Smooth muscle cell (in vitro differentiated cells): ENCODE data around the gene UBE2E2. TPM values are rescaled to one million over a fixed set of nuclear protein-coding genes. Genes with fewer than 3 reads are reported as not detected.

Source experiments
- DNase-seq: peaks from one replicate; lab custom pipeline; 2025; ENCODE audit not compliant: unreplicated experiment; lab: John Stamatoyannopoulos, UW
- H2AFZ ChIP-seq: fragments of 200-600 bp; sonication (generic); 2 replicates; pipeline ENCODE4 v1.6.0; 2016; ENCODE audit warnings: antibody characterized with exemption, low read depth, mild to moderate bottlenecking
- H3F3A ChIP-seq: fragments of 200-600 bp; sonication (generic); 2 replicates; pipeline ENCODE4 v1.6.0; 2017; ENCODE audit warnings: antibody characterized with exemption, low read depth
- H3K27ac ChIP-seq: fragments of 200-600 bp; sonication (generic); 2 replicates; pipeline ENCODE4 v1.5.1; 2016; ENCODE audit warnings: low read depth, mild to moderate bottlenecking
- H3K27me3 ChIP-seq: fragments of 200-600 bp; sonication (generic); 2 replicates; pipeline ENCODE4 v1.6.1; 2016; ENCODE audit warnings: low read depth, mild to moderate bottlenecking
- H3K36me3 ChIP-seq: fragments of 200-600 bp; sonication (generic); 2 replicates; pipeline ENCODE4 v1.5.1; 2016; ENCODE audit warnings: low read depth
- H3K4me1 ChIP-seq: fragments of 200-600 bp; sonication (generic); 2 replicates; pipeline ENCODE4 v1.5.1; 2016; ENCODE audit warnings: low read depth
- H3K4me2 ChIP-seq: fragments of 200-600 bp; sonication (generic); 2 replicates; pipeline ENCODE4 v1.6.0; 2016; ENCODE audit warnings: mild to moderate bottlenecking
- H3K4me3 ChIP-seq: fragments of 200-600 bp; sonication (generic); 2 replicates; pipeline ENCODE4 v1.5.1; 2016; ENCODE audit warnings: mild to moderate bottlenecking
- H3K79me2 ChIP-seq: fragments of 200-600 bp; sonication (generic); 2 replicates; pipeline ENCODE4 v1.6.0; 2016; ENCODE audit warnings: low read depth, mild to moderate bottlenecking
- H3K9ac ChIP-seq: fragments of 200-600 bp; sonication (generic); 2 replicates; pipeline ENCODE4 v1.6.0; 2016; ENCODE audit warnings: low read depth
- H3K9me3 ChIP-seq: fragments of 200-600 bp; sonication (generic); replicated peaks from 2 replicates; pipeline ENCODE4 v1.5.1; 2016; ENCODE audit warnings: low read depth
- H4K20me1 ChIP-seq: fragments of 200-600 bp; sonication (generic); 2 replicates; pipeline ENCODE4 v1.6.0; 2016; ENCODE audit warnings: low read depth
- CTCF ChIP-seq: fragments of 200-600 bp; sonication (generic); IDR thresholded peaks from 2 replicates; pipeline ENCODE4 v1.5.1; 2017; ENCODE audit warnings: borderline replicate concordance, mild to moderate bottlenecking, antibody characterized with exemption; ENCODE audit not compliant: insufficient read depth, poor library complexity, severe bottlenecking
- WGBS: methylation state at CpG from one replicate; pipeline ENCODE4 v1.1.7; 2016; ENCODE audit warnings: low lambda C conversion rate; 5-methylcytosine and 5-hydroxymethylcytosine counted together
- polyA plus RNA-seq: library from polyadenylated mRNA; unstranded; fragments of >200 nt; fragmentation: Nextera tagmentation; extraction: Ambion mirVana; gene quantifications from 2 replicates; pipeline ENCODE4 v1.2.1, GENCODE V29; 2016
- total RNA-seq: library from RNA; depleted of rRNA; stranded (reverse); fragments of >200 nt; gene quantifications from 2 replicates; pipeline ENCODE4 v1.2.3, GENCODE V29; 2014

The UBE2E2 gene
- total and polyA plus RNA-seq, 2 experiments from 2014 or later, result 65.9 to 121 TPM

GRCh38 chr3:23377928-23378672 is 175.0 kb downstream of the UBE2E2 start:
- no peaks in the 10 kb centered on the region for H3K36me3 ChIP-seq
- no peak for DNase-seq
- peaks cover 83% of the 10 kb centered on the region for H4K20me1 ChIP-seq
- H3K9me3 ChIP-seq, result no peaks in the 10 kb centered on the region
- no peak overlapping the region for H3K4me2 ChIP-seq
- no peaks in the 10 kb centered on the region for H3F3A ChIP-seq
- no peak overlapping the region for H3K27ac ChIP-seq
- H3K4me3 ChIP-seq, result no peak overlapping the region
- no peak for TF ChIP-seq CTCF
- H3K27me3 ChIP-seq, result no peaks in the 10 kb centered on the region
- H3K4me1 ChIP-seq, result no peaks in the 10 kb centered on the region
- 100% methylated on average over 1 of the region's 1 CpG for WGBS
- no peak overlapping the region for H2AFZ ChIP-seq
- no peaks in the 10 kb centered on the region for H3K79me2 ChIP-seq
- no peak overlapping the region for H3K9ac ChIP-seq

- Histone ChIP-seq H3K4me3 (no peak overlapping the region), H3K79me2 (peaks cover 21% of the 10 kb centered on the region), H3K27ac (no peak overlapping the region), H3K27me3 (no peaks in the 10 kb centered on the region), H3F3A (no peaks in the 10 kb centered on the region), H3K4me2 (no peak overlapping the region), H3K9ac (no peak overlapping the region), H4K20me1 (peaks cover 85% of the 10 kb centered on the region), H3K9me3 (no peaks in the 10 kb centered on the region), H3K36me3 (no peaks in the 10 kb centered on the region), H2AFZ (no peak overlapping the region), H3K4me1 (no peaks in the 10 kb centered on the region)
- TF ChIP-seq CTCF, result no peak
- WGBS, result 94% methylated on average over 3 of the region's 3 CpGs
- DNase-seq, result no peak
These were observed 180.7 kb downstream of the UBE2E2 start for GRCh38 chr3:23383875-23384274.

- Histone ChIP-seq H2AFZ (no peak overlapping the region), H3K27me3 (no peaks in the 10 kb centered on the region), H3K9ac (no peak overlapping the region), H3K9me3 (no peaks in the 10 kb centered on the region), H3K4me2 (no peak overlapping the region), H3K79me2 (peaks cover 21% of the 10 kb centered on the region), H3K27ac (no peak overlapping the region), H3K36me3 (no peaks in the 10 kb centered on the region), H3K4me1 (no peaks in the 10 kb centered on the region), H3K4me3 (no peak overlapping the region), H4K20me1 (peaks cover 84% of the 10 kb centered on the region), H3F3A (no peaks in the 10 kb centered on the region)
- DNase-seq, result no peak
- no peak for TF ChIP-seq CTCF
- 100% methylated on average over 1 of the region's 1 CpG for WGBS
These were observed 182.2 kb downstream of the UBE2E2 start for GRCh38 chr3:23385327-23385726.
